Measurements from ENCODE around the gene ALOX5AP. TPM values are rescaled to one million over a fixed set of nuclear protein-coding genes. Genes with fewer than 3 reads are reported as not detected.

Gene ALOX5AP
- total and polyA plus RNA-seq, 4 donors, result 3.5 to 6.7 (median 4.1) TPM

DNA sequence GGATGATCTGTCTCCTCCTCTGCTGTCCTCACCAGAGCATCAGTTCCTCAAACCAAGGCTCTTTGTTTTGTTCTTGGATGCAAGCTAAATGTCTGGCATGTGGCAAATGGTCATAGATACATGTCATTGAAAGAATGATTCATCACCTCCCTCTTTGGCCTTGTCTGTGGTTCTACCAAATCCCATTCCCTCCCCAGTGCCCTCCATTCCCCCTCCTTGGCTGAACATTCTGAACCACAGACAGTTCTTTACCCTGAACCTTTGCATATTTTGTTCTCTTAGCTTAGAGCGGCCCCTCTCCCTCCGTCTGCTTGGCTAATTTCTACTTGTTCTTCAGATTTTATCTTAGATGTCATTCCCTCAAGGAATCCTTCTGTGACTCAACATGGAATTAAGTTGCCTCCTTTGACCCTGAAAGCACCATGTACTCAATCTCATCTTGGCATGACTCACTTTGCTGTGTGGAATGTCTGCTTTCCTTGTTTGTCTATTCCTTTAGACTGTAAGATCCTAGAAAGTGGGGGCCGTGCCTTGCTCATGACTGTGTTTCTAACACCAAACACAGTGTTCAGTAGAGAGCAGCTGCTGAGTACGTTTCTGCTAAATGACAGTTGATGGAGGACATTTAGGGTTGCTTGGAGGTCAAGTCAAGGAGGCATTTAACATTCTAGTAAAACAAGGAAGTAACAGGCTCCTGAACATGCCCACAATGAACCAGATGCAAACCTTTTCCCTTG is 8.1 kb downstream of the ALOX5AP start:
- no peak overlapping the region for H3K9ac ChIP-seq (ENCODE audit: low read depth in 1 of 2, low read length in 2 of 2)
- TF ChIP-seq EGR1 (IDR thresholded peaks at IDR 0.05; ENCODE audit: low read depth in 2 of 2), result no peak
- TF ChIP-seq NR2F2 (IDR thresholded peaks at IDR 0.05), result peak; percentile 87
- TF ChIP-seq FOXA2 (IDR thresholded peaks at IDR 0.05), result no peak
- TF ChIP-seq TAF1 (conservative IDR thresholded peaks at IDR 0.05), result no peak
- no peak for TF ChIP-seq FOXA1 (IDR thresholded peaks at IDR 0.05)
- peak in 1 of 2 donors; percentile 60 for TF ChIP-seq JUND (IDR thresholded peaks at IDR 0.05)
- no peaks in the 10 kb centered on the region for H3K27me3 ChIP-seq (ENCODE audit: control insufficient read depth in 4 of 4, insufficient read depth in 4 of 4, low read length in 3 of 4)
- H3K27ac ChIP-seq (ENCODE audit: low read depth in 1 of 2, low read length in 2 of 2), result peak overlapping the region in 1 of 2 donors; percentile 38
- WGBS, result 84% methylated on average over 4 of the region's 4 CpGs
- H3K4me1 ChIP-seq (ENCODE audit: control insufficient read depth in 4 of 4, insufficient read depth in 4 of 4, low read length in 3 of 4), result peaks cover 2 to 14% (median 12%) of the 10 kb centered on the region in 4 donors
- no peak overlapping the region for H3K4me3 ChIP-seq (ENCODE audit: low read depth in 1 of 3, low read length in 3 of 3)
- DNase-seq (ENCODE audit: low spot score), result no peak
- no peaks in the 10 kb centered on the region for H3K36me3 ChIP-seq (ENCODE audit: control insufficient read depth in 4 of 4, insufficient read depth in 3 of 4, low read depth in 1 of 4, low read length in 3 of 4)
- no peaks in the 10 kb centered on the region for H3K9me3 ChIP-seq (ENCODE audit: control insufficient read depth in 4 of 4, low read length in 3 of 4)

GRCh38 chr13:30744056-30744680 is 8.8 kb downstream of the ALOX5AP start:
- no peaks in the 10 kb centered on the region for H3K36me3 ChIP-seq (ENCODE audit: control insufficient read depth in 4 of 4, insufficient read depth in 3 of 4, low read depth in 1 of 4, low read length in 3 of 4)
- no peaks in the 10 kb centered on the region for H3K9me3 ChIP-seq (ENCODE audit: control insufficient read depth in 4 of 4, low read length in 3 of 4)
- H3K27me3 ChIP-seq (ENCODE audit: control insufficient read depth in 4 of 4, insufficient read depth in 4 of 4, low read length in 3 of 4), result no peaks in the 10 kb centered on the region
- 85% methylated on average over 7 of the region's 7 CpGs for WGBS
- H3K27ac ChIP-seq (ENCODE audit: low read depth in 1 of 2, low read length in 2 of 2), result peak overlapping the region in 1 of 2 donors; percentile 38
- TF ChIP-seq SP1 (IDR thresholded peaks at IDR 0.05) (peak; percentile 14), ATF3 (IDR thresholded peaks at IDR 0.05) (no peak)
- no peak overlapping the region for H3K9ac ChIP-seq (ENCODE audit: low read depth in 1 of 2, low read length in 2 of 2)
- peaks cover 2 to 14% (median 12%) of the 10 kb centered on the region in 4 donors for H3K4me1 ChIP-seq (ENCODE audit: control insufficient read depth in 4 of 4, insufficient read depth in 4 of 4, low read length in 3 of 4)
- no peak overlapping the region for H3K4me3 ChIP-seq (ENCODE audit: low read depth in 1 of 3, low read length in 3 of 3)
- no peak for DNase-seq (ENCODE audit: low spot score)

DNA sequence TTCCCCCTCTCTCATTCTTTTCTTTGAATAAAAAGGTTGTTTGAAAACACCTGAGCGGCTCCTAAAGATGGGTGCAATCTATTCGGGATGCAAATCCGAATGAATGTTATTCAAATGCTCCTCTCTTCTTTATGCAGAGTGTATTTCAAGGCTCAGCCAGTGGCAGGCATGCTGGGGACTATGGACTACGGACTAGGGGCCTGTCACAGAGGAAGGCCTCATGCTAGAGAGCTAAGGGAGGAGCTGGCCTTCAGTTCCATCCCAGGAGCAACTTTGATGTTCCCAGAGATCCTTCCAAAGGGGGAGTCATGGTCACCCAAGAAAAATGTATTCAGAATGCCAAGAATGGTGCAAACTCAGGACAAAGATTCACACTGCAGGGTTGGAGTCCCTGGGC is 9.3 kb downstream of the ALOX5AP start:
- TF ChIP-seq RXRA (IDR thresholded peaks at IDR 0.05), result no peak
- no peak for TF ChIP-seq HNF4G (IDR thresholded peaks at IDR 0.05)
- TF ChIP-seq JUND (IDR thresholded peaks at IDR 0.05), result no peak
- no peak for TF ChIP-seq TAF1 (conservative IDR thresholded peaks at IDR 0.05)
- no peak for TF ChIP-seq EGR1 (IDR thresholded peaks at IDR 0.05; ENCODE audit: low read depth in 2 of 2)
- TF ChIP-seq ATF3 (IDR thresholded peaks at IDR 0.05), result no peak
- TF ChIP-seq, protein P1, sequence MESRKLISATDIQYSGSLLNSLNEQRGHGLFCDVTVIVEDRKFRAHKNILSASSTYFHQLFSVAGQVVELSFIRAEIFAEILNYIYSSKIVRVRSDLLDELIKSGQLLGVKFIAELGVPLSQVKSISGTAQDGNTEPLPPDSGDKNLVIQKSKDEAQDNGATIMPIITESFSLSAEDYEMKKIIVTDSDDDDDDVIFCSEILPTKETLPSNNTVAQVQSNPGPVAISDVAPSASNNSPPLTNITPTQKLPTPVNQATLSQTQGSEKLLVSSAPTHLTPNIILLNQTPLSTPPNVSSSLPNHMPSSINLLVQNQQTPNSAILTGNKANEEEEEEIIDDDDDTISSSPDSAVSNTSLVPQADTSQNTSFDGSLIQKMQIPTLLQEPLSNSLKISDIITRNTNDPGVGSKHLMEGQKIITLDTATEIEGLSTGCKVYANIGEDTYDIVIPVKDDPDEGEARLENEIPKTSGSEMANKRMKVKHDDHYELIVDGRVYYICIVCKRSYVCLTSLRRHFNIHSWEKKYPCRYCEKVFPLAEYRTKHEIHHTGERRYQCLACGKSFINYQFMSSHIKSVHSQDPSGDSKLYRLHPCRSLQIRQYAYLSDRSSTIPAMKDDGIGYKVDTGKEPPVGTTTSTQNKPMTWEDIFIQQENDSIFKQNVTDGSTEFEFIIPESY (IDR thresholded peaks at IDR 0.05), result no peak
- TF ChIP-seq GABPA (IDR thresholded peaks at IDR 0.05 in 1 of 2, conservative IDR thresholded peaks at IDR 0.05 in 1 of 2), result no peak
- TF ChIP-seq MAX (IDR thresholded peaks at IDR 0.05), result no peak
- TF ChIP-seq, protein P2, sequence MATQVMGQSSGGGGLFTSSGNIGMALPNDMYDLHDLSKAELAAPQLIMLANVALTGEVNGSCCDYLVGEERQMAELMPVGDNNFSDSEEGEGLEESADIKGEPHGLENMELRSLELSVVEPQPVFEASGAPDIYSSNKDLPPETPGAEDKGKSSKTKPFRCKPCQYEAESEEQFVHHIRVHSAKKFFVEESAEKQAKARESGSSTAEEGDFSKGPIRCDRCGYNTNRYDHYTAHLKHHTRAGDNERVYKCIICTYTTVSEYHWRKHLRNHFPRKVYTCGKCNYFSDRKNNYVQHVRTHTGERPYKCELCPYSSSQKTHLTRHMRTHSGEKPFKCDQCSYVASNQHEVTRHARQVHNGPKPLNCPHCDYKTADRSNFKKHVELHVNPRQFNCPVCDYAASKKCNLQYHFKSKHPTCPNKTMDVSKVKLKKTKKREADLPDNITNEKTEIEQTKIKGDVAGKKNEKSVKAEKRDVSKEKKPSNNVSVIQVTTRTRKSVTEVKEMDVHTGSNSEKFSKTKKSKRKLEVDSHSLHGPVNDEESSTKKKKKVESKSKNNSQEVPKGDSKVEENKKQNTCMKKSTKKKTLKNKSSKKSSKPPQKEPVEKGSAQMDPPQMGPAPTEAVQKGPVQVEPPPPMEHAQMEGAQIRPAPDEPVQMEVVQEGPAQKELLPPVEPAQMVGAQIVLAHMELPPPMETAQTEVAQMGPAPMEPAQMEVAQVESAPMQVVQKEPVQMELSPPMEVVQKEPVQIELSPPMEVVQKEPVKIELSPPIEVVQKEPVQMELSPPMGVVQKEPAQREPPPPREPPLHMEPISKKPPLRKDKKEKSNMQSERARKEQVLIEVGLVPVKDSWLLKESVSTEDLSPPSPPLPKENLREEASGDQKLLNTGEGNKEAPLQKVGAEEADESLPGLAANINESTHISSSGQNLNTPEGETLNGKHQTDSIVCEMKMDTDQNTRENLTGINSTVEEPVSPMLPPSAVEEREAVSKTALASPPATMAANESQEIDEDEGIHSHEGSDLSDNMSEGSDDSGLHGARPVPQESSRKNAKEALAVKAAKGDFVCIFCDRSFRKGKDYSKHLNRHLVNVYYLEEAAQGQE (IDR thresholded peaks at IDR 0.05), result no peak
- no peak for TF ChIP-seq HNF4A (conservative IDR thresholded peaks at IDR 0.05)
- no peak for TF ChIP-seq RAD21 (IDR thresholded peaks at IDR 0.05)
- TF ChIP-seq, protein P3, sequence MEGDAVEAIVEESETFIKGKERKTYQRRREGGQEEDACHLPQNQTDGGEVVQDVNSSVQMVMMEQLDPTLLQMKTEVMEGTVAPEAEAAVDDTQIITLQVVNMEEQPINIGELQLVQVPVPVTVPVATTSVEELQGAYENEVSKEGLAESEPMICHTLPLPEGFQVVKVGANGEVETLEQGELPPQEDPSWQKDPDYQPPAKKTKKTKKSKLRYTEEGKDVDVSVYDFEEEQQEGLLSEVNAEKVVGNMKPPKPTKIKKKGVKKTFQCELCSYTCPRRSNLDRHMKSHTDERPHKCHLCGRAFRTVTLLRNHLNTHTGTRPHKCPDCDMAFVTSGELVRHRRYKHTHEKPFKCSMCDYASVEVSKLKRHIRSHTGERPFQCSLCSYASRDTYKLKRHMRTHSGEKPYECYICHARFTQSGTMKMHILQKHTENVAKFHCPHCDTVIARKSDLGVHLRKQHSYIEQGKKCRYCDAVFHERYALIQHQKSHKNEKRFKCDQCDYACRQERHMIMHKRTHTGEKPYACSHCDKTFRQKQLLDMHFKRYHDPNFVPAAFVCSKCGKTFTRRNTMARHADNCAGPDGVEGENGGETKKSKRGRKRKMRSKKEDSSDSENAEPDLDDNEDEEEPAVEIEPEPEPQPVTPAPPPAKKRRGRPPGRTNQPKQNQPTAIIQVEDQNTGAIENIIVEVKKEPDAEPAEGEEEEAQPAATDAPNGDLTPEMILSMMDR (IDR thresholded peaks at IDR 0.05; ENCODE audit: low read depth, low read length, missing input control), result no peak
- no peak for TF ChIP-seq FOXA2 (IDR thresholded peaks at IDR 0.05)
- TF ChIP-seq NR2F2 (IDR thresholded peaks at IDR 0.05), result no peak
- TF ChIP-seq FOXA1 (IDR thresholded peaks at IDR 0.05), result no peak
- no peak for TF ChIP-seq YY1 (IDR thresholded peaks at IDR 0.05)
- WGBS, result 91% methylated on average over 4 of the region's 4 CpGs
- DNase-seq (ENCODE audit: low spot score), result no peak

More for the DNA sequence above, 9.3 kb downstream of the ALOX5AP start:
- no peak overlapping the region for H3K27ac ChIP-seq (ENCODE audit: low read depth in 1 of 2, low read length in 2 of 2)
- no peaks in the 10 kb centered on the region for H3K27me3 ChIP-seq (ENCODE audit: control insufficient read depth in 4 of 4, insufficient read depth in 4 of 4, low read length in 3 of 4)
- H3K36me3 ChIP-seq (ENCODE audit: control insufficient read depth in 4 of 4, insufficient read depth in 3 of 4, low read depth in 1 of 4, low read length in 3 of 4), result no peaks in the 10 kb centered on the region
- H3K4me1 ChIP-seq (ENCODE audit: control insufficient read depth in 4 of 4, insufficient read depth in 4 of 4, low read length in 3 of 4), result peaks cover 2 to 14% (median 12%) of the 10 kb centered on the region in 4 donors
- H3K9ac ChIP-seq (ENCODE audit: low read depth in 1 of 2, low read length in 2 of 2), result no peak overlapping the region
- H3K9me3 ChIP-seq (ENCODE audit: control insufficient read depth in 4 of 4, low read length in 3 of 4), result no peaks in the 10 kb centered on the region
- no peak overlapping the region for H3K4me3 ChIP-seq (ENCODE audit: low read depth in 1 of 3, low read length in 3 of 3)

All from liver (tissue), 9 donors.